Measurements from ENCODE around the gene SH3PXD2A. TPM values are rescaled to one million over a fixed set of nuclear protein-coding genes. Genes with fewer than 3 reads are reported as not detected.
A peak's percentile ranks its signal among the peaks of the same experiment; 100 is the strongest.

Gene SH3PXD2A
- total and polyA plus RNA-seq, 2 experiments from 2014 or later, result 1.8 to 5.0 TPM

DNA sequence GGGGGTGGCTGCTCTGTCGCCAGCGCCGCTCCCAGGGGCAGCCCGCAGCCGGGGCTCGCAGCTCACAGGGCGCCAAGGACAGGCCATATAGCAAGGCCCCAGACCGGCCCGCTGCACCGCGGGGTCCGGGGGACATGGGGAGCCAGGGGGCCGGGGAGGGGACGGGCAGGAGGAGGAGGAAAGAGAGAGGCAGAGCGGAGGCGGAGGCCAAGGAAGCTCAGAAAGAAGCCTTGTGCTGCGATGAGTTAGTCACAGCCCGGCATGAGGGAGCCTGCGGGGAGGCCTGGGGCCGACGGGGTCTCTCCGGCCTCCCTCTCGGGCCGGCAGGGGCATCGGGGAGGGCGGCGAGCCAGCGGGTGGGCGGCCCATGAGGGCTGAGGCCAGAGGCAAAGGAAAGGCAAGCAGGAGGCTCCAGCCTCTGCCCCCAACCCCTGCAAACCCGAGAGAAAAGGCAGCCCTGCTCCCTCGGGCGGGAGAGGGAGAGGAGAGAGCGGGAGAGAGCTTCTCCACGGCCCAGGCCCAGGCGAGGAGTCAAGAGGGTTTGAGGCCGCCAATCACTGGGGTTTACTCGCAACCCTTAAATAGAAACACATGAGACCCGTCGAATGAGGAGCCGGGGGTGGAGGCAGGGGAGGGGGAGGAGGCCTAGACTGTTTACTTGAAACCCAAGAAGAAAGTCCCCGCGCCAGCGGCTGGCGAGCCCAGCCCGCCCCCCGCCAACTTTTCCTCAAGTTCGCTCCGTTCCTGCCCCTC, 194.0 kb downstream of the SH3PXD2A start (continued):
- TF ChIP-seq, protein P1, sequence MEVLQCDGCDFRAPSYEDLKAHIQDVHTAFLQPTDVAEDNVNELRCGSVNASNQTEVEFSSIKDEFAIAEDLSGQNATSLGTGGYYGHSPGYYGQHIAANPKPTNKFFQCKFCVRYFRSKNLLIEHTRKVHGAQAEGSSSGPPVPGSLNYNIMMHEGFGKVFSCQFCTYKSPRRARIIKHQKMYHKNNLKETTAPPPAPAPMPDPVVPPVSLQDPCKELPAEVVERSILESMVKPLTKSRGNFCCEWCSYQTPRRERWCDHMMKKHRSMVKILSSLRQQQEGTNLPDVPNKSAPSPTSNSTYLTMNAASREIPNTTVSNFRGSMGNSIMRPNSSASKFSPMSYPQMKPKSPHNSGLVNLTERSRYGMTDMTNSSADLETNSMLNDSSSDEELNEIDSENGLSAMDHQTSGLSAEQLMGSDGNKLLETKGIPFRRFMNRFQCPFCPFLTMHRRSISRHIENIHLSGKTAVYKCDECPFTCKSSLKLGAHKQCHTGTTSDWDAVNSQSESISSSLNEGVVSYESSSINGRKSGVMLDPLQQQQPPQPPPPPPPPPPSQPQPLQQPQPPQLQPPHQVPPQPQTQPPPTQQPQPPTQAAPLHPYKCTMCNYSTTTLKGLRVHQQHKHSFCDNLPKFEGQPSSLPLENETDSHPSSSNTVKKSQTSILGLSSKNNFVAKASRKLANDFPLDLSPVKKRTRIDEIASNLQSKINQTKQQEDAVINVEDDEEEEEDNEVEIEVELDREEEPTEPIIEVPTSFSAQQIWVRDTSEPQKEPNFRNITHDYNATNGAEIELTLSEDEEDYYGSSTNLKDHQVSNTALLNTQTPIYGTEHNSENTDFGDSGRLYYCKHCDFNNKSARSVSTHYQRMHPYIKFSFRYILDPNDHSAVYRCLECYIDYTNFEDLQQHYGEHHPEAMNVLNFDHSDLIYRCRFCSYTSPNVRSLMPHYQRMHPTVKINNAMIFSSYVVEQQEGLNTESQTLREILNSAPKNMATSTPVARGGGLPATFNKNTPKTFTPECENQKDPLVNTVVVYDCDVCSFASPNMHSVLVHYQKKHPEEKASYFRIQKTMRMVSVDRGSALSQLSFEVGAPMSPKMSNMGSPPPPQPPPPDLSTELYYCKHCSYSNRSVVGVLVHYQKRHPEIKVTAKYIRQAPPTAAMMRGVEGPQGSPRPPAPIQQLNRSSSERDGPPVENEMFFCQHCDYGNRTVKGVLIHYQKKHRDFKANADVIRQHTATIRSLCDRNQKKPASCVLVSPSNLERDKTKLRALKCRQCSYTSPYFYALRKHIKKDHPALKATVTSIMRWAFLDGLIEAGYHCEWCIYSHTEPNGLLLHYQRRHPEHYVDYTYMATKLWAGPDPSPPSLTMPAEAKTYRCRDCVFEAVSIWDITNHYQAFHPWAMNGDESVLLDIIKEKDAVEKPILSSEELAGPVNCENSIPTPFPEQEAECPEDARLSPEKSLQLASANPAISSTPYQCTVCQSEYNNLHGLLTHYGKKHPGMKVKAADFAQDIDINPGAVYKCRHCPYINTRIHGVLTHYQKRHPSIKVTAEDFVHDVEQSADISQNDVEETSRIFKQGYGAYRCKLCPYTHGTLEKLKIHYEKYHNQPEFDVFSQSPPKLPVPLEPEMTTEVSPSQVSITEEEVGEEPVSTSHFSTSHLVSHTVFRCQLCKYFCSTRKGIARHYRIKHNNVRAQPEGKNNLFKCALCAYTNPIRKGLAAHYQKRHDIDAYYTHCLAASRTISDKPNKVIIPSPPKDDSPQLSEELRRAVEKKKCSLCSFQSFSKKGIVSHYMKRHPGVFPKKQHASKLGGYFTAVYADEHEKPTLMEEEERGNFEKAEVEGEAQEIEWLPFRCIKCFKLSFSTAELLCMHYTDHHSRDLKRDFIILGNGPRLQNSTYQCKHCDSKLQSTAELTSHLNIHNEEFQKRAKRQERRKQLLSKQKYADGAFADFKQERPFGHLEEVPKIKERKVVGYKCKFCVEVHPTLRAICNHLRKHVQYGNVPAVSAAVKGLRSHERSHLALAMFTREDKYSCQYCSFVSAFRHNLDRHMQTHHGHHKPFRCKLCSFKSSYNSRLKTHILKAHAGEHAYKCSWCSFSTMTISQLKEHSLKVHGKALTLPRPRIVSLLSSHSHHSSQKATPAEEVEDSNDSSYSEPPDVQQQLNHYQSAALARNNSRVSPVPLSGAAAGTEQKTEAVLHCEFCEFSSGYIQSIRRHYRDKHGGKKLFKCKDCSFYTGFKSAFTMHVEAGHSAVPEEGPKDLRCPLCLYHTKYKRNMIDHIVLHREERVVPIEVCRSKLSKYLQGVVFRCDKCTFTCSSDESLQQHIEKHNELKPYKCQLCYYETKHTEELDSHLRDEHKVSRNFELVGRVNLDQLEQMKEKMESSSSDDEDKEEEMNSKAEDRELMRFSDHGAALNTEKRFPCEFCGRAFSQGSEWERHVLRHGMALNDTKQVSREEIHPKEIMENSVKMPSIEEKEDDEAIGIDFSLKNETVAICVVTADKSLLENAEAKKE (CRISPR knock-in tag; IDR thresholded peaks at IDR 0.05), result no peak
- TF ChIP-seq EZH2 (IDR thresholded peaks at IDR 0.05; ENCODE audit: low read depth, unreplicated experiment), result no peak

DNA sequence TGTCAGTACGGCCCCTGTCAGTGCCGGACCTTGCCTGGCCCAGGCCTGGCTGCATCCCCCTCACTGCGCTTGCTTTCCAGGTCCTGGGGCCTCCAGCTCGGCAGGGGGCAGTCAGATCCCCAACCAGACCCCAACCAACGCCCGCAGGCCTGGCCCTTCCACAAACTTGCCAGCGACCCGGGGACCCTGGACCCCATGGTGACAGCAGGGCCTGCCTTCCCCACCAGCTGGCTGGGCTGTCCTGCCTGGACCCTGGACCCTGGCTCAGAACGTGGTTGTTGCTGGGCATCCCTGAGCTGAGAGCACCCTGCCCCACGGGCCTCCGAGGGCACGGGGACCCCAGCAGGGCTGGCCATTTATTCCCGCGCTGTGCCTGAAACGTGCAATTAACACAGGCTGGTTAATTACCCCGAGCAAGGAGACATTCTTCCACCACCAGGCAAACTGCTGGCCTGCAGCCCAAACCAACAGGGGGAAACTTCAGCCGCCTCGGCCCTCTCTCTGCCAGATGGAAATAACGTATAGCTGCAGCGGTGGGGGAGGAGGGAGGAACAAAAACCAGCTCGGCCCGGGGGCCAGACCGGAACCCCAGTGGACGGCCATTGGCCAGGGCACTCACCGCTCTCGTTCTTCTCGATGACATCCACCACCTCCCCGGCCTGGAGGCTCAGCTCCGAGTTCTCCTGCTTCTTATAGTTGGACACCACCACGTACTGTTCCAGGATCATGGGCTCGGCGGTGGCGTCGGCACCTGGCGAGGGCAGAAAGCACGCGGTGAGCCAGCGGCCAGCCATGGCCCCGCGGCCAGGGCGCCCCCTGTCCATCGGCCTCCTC, 194.8 kb downstream of the SH3PXD2A start:
- Histone ChIP-seq H3K36me3 (ENCODE audit: insufficient read depth) (no peaks in the 10 kb centered on the region), H3K79me2 (replicated peaks; ENCODE audit: insufficient read depth) (no peaks in the 10 kb centered on the region), H3K4me2 (no peak overlapping the region), H3K9me2 (ENCODE audit: insufficient read depth) (no peaks in the 10 kb centered on the region), H3K27ac (ENCODE audit: low read depth) (no peak overlapping the region), H3K27me3 (ENCODE audit: insufficient read depth) (no peaks in the 10 kb centered on the region), H3K4me3 (no peak overlapping the region), H2AFZ (peak overlapping the region; percentile 78), H3F3A (replicated peaks; ENCODE audit: low read depth) (no peaks in the 10 kb centered on the region), H4K20me1 (replicated peaks; ENCODE audit: insufficient read depth) (no peaks in the 10 kb centered on the region), H3K4me1 (ENCODE audit: insufficient read depth) (no peaks in the 10 kb centered on the region)
- H3K4me1 Mint-ChIP-seq, result peaks cover 12% of the 10 kb centered on the region; the same call in 2 of the 3 replicates
- H3K27me3 Mint-ChIP-seq (ENCODE audit: insufficient read depth, low read depth, poor library complexity), result peaks cover under 1% of the 10 kb centered on the region
- H3K27ac Mint-ChIP-seq, result no peak overlapping the region
- no peaks in the 10 kb centered on the region for H3K9me3 Mint-ChIP-seq
- ATAC-seq, result peak; percentile 2; the same call in 2 of the 3 replicates
- peaks cover 24% of the 10 kb centered on the region for H3K36me3 Mint-ChIP-seq (ENCODE audit: low read depth)
- H3K4me3 Mint-ChIP-seq, result peak overlapping the region; percentile 21; the same call in 1 of the 3 replicates
- no peak for DNase-seq (ENCODE audit: low spot score)
- TF ChIP-seq, protein P2, sequence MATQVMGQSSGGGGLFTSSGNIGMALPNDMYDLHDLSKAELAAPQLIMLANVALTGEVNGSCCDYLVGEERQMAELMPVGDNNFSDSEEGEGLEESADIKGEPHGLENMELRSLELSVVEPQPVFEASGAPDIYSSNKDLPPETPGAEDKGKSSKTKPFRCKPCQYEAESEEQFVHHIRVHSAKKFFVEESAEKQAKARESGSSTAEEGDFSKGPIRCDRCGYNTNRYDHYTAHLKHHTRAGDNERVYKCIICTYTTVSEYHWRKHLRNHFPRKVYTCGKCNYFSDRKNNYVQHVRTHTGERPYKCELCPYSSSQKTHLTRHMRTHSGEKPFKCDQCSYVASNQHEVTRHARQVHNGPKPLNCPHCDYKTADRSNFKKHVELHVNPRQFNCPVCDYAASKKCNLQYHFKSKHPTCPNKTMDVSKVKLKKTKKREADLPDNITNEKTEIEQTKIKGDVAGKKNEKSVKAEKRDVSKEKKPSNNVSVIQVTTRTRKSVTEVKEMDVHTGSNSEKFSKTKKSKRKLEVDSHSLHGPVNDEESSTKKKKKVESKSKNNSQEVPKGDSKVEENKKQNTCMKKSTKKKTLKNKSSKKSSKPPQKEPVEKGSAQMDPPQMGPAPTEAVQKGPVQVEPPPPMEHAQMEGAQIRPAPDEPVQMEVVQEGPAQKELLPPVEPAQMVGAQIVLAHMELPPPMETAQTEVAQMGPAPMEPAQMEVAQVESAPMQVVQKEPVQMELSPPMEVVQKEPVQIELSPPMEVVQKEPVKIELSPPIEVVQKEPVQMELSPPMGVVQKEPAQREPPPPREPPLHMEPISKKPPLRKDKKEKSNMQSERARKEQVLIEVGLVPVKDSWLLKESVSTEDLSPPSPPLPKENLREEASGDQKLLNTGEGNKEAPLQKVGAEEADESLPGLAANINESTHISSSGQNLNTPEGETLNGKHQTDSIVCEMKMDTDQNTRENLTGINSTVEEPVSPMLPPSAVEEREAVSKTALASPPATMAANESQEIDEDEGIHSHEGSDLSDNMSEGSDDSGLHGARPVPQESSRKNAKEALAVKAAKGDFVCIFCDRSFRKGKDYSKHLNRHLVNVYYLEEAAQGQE (IDR thresholded peaks at IDR 0.05; ENCODE audit: unreplicated experiment), result no peak
- no peak for TF ChIP-seq STAT1 (IDR thresholded peaks at IDR 0.05; ENCODE audit: unreplicated experiment)
- TF ChIP-seq, protein P3, sequence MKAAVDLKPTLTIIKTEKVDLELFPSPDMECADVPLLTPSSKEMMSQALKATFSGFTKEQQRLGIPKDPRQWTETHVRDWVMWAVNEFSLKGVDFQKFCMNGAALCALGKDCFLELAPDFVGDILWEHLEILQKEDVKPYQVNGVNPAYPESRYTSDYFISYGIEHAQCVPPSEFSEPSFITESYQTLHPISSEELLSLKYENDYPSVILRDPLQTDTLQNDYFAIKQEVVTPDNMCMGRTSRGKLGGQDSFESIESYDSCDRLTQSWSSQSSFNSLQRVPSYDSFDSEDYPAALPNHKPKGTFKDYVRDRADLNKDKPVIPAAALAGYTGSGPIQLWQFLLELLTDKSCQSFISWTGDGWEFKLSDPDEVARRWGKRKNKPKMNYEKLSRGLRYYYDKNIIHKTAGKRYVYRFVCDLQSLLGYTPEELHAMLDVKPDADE (IDR thresholded peaks at IDR 0.05), result no peak
- TF ChIP-seq, protein P4, sequence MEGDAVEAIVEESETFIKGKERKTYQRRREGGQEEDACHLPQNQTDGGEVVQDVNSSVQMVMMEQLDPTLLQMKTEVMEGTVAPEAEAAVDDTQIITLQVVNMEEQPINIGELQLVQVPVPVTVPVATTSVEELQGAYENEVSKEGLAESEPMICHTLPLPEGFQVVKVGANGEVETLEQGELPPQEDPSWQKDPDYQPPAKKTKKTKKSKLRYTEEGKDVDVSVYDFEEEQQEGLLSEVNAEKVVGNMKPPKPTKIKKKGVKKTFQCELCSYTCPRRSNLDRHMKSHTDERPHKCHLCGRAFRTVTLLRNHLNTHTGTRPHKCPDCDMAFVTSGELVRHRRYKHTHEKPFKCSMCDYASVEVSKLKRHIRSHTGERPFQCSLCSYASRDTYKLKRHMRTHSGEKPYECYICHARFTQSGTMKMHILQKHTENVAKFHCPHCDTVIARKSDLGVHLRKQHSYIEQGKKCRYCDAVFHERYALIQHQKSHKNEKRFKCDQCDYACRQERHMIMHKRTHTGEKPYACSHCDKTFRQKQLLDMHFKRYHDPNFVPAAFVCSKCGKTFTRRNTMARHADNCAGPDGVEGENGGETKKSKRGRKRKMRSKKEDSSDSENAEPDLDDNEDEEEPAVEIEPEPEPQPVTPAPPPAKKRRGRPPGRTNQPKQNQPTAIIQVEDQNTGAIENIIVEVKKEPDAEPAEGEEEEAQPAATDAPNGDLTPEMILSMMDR (conservative IDR thresholded peaks at IDR 0.05; ENCODE audit: low read depth in 2 of 2), result no peak; a peak in 1 of 4 replicates
